Stimulated activated naive B cell treated with anti-CD40 and anti-IgM and Interleukin-4, amounts not matched to agents 10 μg/mL and 1 μg/mL and 100 μg/mL, for 72 hours (primary cell): ENCODE data around the gene TMEM114.

ENCODE experiments used
- ATAC-seq, 2 donors: fragments of 150-1000 bp; cut with Tn5 transposase; replicated peaks; 2 replicates each; pipeline ENCODE4 v1.10.0; 2021; ENCODE audit warnings: moderate library complexity in 1 of 2
- DNase-seq: peaks from one replicate; pipeline ENCODE4 v3.0.0; 2021
- H3K27ac Mint-ChIP-seq: one replicate; pipeline ENCODE4 v1.8.0; 2022; ENCODE audit warnings: mild to moderate bottlenecking, mixed read lengths
- H3K27me3 Mint-ChIP-seq, 2 donors: one replicate each; pipeline ENCODE4 v1.8.0; 2022; ENCODE audit warnings: mixed read lengths in 2 of 2
- H3K36me3 Mint-ChIP-seq, 2 donors: one replicate each; pipeline ENCODE4 v1.8.0; 2022; ENCODE audit warnings: mixed read lengths in 2 of 2, mild to moderate bottlenecking in 1 of 2
- H3K4me1 Mint-ChIP-seq, 2 donors: one replicate each; pipeline ENCODE4 v1.8.0; 2022; ENCODE audit warnings: mixed read lengths in 2 of 2, mild to moderate bottlenecking in 1 of 2
- H3K4me3 Mint-ChIP-seq, 2 donors: one replicate each; pipeline ENCODE4 v1.8.0; 2022; ENCODE audit warnings: mild to moderate bottlenecking in 2 of 2, mixed read lengths in 2 of 2, moderate library complexity in 1 of 2
- H3K9me3 Mint-ChIP-seq, 2 donors: one replicate each; pipeline ENCODE4 v1.8.0; 2022; ENCODE audit warnings: mixed read lengths in 2 of 2, mild to moderate bottlenecking in 1 of 2

The TMEM114 gene

DNA sequence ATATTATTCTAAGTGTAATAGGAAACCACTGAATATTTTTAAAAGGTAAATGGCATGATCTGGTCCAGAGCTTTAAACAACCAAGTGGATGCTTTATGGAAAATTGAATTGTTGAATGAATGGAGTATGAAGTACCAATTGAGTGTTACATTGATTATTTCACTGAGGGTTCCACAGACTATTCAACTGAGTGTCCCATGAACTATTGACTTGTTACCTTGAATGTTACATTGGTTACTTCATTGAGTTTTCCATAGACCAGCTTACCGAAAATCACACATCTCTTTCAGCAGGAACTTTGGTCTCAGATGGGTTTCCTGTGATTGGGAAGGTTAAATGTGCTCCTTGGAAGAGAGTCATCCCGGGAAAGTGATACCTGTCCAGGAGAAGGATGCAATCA lies 56.8 kb downstream of the TMEM114 start:
- ATAC-seq (no peak), DNase-seq (no peak)
- Mint-ChIP-seq H3K27ac (no peak overlapping the region), H3K4me1 (no peaks in the 10 kb centered on the region), H3K27me3 (peaks cover 9 to 17% of the 10 kb centered on the region in 2 donors), H3K36me3 (no peaks in the 10 kb centered on the region), H3K9me3 (no peaks in the 10 kb centered on the region), H3K4me3 (no peak overlapping the region)

DNA sequence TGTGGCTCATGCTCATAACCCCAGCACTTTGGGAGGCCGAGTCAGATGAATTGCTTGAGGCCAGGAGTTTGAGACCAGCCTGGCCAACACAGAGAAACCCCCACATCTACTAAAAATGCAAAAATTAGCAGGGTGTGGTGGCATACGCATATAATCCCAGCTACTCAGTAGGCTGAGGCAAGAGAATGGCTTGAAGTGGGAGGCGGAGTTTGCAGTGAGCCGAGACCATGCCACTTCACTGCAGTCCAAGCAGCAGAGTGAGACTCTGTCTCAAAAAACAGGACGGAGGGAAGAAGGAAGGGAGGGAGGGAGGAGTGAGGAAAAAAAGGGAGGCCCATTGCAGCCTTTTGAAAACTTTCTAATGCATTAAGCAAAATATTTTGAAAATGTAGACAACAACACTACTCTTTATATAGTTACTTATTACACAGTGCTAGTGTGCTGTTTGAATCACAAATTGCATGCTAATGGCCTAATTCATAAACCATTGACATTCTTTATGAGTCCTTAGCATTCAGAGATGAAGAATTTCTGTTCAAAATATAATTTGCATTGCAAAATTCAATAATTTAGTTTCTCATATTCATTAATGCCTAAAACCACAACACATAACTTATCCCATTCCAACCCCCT lies 59.4 kb downstream of the TMEM114 start:
- DNase-seq (no peak), ATAC-seq (no peak)
- Mint-ChIP-seq H3K36me3 (no peaks in the 10 kb centered on the region), H3K27ac (no peak overlapping the region), H3K4me1 (no peaks in the 10 kb centered on the region), H3K9me3 (no peaks in the 10 kb centered on the region), H3K4me3 (no peak overlapping the region), H3K27me3 (peaks cover 16 to 17% of the 10 kb centered on the region in 2 donors)

DNA sequence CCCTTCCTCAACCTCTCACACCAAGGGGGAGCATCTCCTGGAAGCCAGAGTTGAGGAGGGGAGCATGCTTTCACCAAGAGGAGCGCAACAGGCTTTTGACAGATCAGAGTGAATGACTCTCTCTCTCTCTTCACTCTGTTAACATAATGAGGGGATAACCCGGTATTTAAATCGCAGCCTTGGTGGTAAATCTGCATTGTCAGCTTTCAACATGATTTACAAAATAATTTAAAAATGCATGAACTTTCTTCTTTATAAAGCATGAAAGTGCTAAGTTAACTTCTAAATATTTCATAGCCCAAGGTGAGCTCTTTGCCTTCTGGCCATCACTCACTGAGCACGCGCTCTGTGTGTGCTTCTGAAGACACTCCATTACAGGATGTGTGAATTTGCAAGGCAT lies 61.8 kb downstream of the TMEM114 start:
- Mint-ChIP-seq H3K27ac (no peak overlapping the region), H3K4me3 (no peak overlapping the region), H3K4me1 (no peaks in the 10 kb centered on the region), H3K36me3 (no peaks in the 10 kb centered on the region), H3K9me3 (no peaks in the 10 kb centered on the region), H3K27me3 (peaks cover 16 to 21% of the 10 kb centered on the region in 2 donors)
- ATAC-seq (no peak), DNase-seq (no peak)

DNA sequence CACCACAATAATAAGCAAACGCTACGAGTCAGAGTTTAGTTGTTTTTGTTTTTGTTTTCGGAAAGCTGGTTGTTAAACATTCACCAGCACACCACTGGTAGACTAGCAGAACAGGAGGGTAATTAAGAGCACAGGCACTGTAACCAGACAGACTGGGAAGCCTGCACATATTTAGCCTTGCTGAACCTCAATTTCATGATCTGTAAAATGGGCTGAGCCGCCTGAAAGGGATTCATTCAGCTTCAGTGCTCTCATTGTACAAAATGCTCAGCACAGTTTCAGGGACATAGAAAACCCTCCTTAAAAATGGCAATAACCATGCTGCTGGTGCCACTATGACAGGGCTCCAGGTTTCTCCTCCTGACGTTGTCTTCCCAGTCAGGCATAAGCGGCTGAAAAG lies 66.4 kb downstream of the TMEM114 start:
- Mint-ChIP-seq H3K27ac (no peak overlapping the region), H3K4me3 (no peak overlapping the region), H3K9me3 (no peaks in the 10 kb centered on the region), H3K36me3 (no peaks in the 10 kb centered on the region), H3K27me3 (peaks cover 12 to 22% of the 10 kb centered on the region in 2 donors), H3K4me1 (no peaks in the 10 kb centered on the region)
- no peak for DNase-seq
- ATAC-seq, result no peak

GRCh38 chr16:8522757-8523156 lies 67.6 kb downstream of the TMEM114 start:
- no peaks in the 10 kb centered on the region for H3K4me1 Mint-ChIP-seq
- H3K36me3 Mint-ChIP-seq, result no peaks in the 10 kb centered on the region
- H3K27ac Mint-ChIP-seq, result no peak overlapping the region
- DNase-seq, result no peak
- H3K9me3 Mint-ChIP-seq, result no peaks in the 10 kb centered on the region
- ATAC-seq, result no peak
- H3K4me3 Mint-ChIP-seq, result no peak overlapping the region
- peaks cover 8 to 16% of the 10 kb centered on the region in 2 donors for H3K27me3 Mint-ChIP-seq

DNA sequence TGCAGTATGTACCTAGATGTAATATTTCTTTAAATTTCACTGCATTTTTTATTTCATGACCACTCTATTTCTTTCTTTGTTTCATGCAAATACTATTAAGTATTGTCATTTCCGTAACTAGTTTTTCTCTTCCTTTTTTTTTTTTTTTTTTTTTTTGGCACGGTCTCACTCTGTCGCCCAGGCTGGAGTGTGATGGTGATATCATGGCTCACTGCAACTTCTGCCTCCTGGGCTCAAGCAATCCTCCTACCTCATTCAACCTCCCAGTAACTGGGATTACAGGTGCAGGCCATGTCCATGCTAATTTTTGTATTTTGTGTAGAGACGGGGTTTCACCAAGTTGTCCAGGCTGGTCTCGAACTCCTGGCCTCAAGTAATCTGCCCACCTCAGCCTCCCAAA lies 70.7 kb downstream of the TMEM114 start:
- no peak overlapping the region for H3K27ac Mint-ChIP-seq

More for the DNA sequence above, 70.7 kb downstream of the TMEM114 start:
- no peak for DNase-seq
- no peaks in the 10 kb centered on the region for H3K36me3 Mint-ChIP-seq
- H3K4me1 Mint-ChIP-seq, result no peaks in the 10 kb centered on the region
- peaks cover 16 to 20% of the 10 kb centered on the region in 2 donors for H3K27me3 Mint-ChIP-seq
- ATAC-seq, result no peak
- no peaks in the 10 kb centered on the region for H3K9me3 Mint-ChIP-seq
- H3K4me3 Mint-ChIP-seq, result no peak overlapping the region
